T-helper 22 cell (primary cell): ENCODE results near the gene ACTR1A.
"Not testable (repeated sequence)": the region's sequence is repeated elsewhere in the genome, so short reads cannot be mapped to it uniquely, and the experiment has no call there.

Experiments
- DNase-seq: peaks from one replicate; pipeline ENCODE4 v3.0.0-alpha.2; 2020; ENCODE audit warnings: low read depth

Gene ACTR1A

DNA sequence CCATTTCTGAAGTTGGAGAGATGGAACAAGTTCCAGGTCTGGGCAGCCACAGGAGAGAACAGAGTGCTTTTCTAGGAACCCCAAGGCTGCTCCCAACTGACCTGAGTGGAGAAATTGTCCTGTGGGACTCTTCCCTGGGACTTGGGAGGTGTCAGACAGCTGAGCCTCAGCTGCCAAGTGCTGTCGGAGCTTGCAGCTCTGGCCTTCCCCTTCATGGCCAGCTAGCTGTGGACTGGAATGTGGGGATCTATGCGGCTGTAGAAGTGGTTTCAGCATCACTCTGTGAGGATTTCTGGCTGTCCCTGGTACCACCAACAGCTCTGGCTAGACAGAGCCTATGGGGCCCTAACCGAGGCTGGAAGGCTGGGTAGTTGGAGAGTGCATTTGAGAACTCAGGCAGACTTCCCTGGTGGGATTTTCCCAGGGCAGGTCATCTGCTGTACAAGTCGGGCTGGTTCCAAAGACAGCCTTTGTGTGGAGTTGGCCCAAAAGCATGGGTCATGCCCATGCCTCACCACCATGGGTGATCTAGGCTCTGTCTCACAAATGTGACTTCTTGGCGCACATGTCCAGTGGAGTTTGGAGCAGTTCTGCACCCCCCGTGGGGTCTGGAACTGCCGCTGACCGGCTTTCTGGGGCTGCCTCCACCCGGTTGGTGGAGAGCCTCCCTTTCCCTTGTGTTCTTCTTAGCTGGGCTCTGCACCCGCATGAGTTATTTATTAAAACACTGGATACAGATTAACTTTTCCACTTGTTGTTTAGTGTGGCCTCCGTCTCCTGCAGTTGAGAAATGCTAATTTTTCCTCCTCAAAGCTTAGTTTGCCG is 12.2 kb upstream of the ACTR1A start:
- DNase-seq = no peak

DNA sequence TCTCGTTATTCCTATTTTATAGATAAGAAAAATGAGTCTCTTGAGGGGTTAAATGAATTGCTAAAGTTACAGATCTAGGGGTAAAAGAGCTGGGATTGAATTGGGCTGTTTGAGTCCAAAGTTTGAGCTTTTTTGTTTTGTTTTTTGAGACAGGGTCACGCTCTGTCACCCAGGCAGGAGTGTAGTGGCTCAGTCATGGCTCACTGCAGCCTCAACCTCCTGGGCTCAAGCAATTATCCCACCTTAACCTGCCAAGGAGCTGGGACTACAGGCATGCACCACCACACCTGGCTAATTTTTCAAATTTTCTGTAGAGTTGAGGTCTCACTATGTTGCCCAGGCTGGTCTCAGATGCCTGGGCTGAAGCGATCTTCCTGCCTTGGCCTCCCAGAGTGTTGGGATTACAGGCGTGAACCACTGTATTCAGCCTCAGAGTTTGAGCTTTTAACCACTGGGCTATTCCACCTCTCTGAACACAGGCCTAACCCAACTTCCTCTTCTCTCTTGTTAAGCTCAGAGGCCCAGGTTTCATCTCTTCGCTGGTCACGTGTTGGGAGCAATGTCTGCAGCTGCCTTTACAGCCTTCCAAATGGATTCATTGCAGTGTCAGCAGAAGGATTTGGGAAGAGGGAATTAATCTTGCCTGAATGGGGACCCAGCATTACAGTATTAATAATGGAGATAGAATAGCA is 9.2 kb upstream of the ACTR1A start:
- no peak for DNase-seq

DNA sequence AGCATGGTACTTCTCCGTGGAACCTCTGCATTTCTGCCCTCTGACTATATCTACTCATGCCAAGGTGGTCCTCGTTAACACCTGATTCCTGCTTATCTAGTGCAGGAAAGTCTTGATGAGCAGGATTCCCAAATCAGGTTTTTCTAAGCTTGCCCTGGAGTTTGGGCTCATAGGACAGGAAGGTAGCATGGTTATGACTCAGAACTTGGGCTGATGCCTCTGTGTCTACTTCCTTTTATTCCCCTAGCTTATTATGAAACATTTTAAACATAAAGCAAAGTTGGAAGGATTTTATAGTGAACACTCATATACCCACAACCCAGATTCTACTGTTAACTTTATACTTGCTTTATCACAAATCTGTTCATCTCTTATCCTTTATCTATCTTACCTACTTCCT is 6.9 kb upstream of the ACTR1A start:
- DNase-seq = no peak

DNA sequence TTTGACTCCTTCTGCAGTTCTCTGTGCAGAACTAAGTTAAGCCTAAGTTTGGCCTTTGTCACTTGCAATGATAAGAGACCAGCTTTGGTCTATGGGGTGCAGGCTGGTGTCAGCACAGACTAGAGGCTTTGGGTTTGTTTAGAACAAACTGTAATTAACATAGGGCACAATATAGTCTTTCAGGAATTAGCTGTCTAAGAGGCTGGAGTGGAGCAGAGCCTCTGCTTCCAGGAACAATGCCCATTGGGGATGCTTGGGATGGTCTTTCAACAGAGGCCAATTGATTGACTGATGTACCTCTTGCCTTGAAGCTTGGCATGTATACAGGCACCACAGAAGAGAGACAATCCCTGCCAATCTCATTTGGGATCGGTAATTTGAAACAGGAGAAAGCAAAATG is 6.0 kb upstream of the ACTR1A start:
- no peak for DNase-seq

DNA sequence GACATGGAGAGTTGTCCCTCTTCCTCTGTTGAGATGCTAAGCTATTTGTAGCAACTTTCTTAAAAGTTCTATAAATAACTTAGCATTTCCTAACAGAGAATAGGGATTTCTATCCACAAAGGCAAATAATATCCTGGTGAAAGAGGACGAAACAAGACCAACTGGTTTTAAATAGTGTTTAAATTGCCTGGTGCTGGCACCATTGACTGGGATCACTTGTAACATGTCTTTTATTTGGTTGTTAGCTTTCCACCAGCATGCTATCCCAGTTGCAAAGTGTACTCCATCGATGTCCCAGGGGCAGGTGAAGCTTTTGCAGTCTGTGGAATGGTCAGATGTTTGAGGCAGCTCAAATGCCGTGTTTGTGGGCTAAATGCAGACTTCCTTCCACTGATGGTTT is 5.0 kb upstream of the ACTR1A start:
- no peak for DNase-seq

DNA sequence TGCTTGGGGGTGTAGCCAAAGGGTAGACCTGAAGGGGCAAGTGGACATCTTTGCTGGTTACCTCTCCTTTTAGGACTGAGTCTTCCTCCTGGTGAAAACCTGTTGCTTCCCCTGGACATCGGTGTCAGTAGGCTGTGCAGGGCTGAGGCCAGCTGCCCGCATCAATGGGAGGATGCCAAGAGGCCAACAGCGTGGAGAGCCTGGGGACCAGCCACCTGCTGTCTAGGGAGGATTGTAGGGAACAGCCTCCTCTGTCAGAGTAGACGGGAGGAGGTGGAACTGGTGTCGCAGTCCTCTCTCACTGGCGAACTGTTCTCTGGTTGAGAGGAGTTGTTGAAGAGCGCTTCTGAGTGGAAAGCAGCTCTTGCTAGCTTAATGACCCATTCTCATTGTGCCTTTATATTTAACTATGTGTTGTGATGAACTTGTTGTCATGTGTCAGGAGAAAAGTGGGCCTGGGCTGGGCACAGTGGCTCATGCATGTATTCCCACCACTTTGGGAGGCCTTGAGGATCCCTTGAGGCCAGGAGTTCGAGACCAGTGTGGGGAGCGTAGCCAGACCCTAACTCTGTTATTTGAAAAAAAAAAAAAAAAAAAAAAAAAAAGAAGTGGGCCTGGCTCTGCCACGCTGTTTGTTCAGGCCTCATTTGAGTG is 3.1 kb upstream of the ACTR1A start:
- no peak for DNase-seq

DNA sequence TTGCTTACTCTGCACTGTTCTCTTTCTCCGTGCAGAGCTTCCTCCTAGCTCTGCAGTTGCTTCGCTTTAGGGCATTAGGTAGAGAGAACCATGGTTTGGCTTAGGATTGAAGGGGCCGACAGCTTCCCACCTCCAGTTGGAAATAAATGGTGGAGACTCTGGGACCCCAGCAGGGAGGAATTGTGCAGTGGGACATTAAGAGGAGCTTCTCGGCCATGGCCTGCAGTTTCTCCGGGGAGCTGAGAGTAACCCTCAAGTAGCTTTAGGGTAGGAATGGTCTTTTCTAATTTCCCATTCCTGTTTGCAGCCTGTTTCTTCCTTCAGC is 2.4 kb upstream of the ACTR1A start:
- DNase-seq = no peak

DNA sequence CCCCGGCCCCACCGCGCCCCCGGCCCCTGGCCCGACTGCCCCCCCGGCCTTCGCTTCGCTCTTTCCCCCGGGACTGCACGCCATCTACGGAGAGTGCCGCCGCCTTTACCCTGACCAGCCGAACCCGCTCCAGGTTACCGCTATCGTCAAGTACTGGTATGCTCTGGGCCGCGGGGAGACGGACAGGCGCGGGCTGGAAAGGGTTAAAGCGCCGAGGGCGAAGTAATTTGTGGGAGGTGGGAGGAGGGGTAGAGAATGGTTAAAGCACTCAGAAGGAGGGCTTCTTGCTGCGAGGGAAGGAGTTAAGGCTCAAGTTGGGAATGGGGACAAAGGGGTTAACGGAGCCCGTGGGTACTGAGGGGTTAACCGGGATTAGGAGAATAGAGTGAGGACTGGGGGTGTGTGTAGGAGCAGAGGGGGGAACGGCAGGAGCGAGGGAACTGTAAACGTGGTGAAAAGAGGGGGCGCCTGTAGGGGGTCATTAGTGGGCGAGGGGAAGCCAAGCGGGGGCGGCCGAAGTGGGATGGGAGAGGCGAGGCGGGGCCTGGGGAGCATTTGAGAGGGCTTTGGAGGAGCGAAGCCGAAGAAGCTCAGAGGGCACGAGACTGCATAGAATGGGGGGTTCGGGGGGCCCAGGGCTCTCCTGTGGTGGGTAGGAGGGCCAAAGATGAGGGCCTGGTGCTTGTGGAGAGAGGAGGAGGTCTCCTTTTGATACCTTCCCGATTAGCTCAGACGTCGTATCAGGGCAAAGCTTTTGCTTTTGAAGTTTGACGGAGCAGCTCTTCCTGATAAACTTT is 1.9 kb upstream of the ACTR1A start:
- peak; percentile 8 for DNase-seq

DNA sequence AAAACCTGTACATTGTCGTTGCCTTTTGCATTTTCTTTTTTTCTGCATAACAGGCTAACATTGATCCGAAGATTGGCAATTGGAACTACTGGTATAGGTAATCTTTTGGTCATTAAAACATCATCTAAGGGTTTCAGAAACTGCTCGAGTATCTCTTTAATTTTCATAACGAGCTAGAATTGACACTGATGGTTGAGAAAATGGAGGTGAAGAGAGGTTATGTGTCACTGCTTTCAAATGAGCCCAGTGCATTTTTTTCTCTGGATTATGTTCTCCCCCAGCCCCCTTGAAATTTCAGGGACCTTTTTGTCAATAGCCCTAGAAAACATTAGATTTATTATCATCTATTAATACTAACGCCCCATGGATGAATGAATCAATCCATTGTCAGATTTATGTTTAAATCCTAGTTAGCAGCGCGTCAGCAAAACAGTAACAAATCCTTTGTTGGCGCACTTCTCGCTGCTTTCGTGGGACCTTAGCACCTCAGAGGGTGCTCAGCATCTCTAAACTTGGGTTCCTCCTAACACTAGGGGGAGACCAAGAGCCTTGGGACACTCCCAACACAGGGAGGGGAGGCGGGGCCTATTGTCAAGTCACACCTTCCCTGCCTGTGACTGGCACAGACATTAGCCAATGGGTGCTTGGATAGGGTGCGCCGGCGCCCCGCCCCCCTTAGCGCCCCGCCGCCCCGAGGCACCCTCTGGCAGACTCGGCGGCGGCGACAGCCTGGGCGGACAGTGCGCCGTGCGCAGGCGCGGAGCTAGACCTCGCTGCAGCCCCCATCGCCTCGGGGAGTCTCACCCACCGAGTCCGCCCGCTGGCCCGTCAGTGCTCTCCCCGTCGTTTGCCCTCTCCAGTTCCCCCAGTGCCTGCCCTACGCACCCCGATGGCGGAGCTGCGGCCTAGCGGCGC is 1.0 kb upstream of the ACTR1A start, which contains the start of gene SUFU:
Gene SUFU (plus strand): TSS at position 709 of the 915 bp plus-strand sequence. CDS start 181 bp downstream, at position 890.
- peak; percentile 98 for DNase-seq

DNA sequence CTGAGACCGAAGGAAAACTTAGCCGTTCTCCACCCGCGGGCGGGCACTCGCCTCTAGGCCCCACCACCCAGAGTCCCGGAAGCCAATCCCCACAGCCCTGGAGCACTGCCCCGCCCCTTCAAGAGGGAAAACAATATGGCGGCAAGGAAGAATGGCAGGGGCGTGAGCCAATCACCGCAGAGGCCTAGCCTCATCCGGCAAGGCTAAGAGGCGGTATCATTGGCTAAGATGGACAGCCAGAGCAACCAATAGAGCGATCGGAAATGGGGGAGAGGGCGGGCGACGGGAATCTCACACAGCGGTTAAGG is 529 bp downstream of the ACTR1A start:
- DNase-seq = peak; percentile 99

DNA sequence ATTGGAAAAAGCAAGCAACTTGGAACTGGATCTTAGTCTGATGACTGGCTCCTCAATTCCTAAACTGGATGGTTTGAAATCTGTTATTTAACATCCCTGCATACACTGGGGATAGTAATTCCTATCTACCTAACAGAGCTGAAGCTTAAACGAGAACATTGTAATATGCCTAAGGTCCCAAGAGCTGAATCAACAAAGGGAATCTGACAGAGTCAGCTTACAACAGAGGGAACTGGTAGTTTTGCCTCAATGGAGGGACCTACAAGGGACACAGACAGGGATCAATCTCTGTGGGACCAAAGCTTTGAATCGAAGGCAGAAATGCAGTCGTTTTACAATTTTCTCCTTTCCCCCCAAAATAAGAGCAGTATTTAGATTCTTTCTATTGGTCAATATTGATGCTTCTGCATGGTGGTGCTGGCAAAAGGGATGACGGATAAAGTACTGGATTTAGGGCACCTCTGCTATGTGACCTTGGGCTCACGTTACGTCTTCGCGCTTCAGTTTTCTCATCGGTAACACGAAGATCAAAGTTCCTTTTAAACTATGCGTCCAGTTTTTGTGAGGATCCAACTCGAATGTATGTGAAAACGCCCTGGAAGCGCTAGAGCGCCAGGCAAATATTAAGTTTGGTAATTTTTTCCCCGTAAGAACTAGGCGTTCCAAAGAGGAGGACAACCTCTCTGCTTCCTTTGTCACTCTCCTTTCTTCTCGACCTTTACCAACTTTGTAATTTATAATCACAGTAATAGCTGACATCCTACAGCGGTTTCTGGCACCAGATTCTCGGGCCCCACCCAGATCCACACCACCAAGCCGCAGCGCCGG is 1.1 kb downstream of the ACTR1A start:
- no peak for DNase-seq

DNA sequence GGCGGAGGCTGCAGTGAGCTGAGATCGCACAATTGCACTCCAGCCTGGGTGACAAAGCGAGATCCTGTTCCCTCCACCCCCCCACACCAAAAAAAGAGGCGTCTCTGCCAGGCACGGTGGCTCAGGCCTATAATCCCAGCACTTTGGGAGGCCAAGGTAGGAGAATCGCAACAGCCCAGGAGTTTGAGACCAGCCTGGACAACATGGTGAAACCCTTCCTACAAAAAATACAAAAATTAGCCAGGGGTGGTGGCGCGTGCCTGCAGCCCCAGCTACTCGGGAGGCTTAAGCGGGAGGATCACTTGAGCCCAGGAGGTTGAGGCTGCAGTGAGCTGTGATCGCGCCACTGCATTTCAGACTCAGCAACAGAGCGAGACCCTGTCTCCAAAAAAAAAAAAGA is 1.8 kb downstream of the ACTR1A start:
- DNase-seq = not testable (repeated sequence)

DNA sequence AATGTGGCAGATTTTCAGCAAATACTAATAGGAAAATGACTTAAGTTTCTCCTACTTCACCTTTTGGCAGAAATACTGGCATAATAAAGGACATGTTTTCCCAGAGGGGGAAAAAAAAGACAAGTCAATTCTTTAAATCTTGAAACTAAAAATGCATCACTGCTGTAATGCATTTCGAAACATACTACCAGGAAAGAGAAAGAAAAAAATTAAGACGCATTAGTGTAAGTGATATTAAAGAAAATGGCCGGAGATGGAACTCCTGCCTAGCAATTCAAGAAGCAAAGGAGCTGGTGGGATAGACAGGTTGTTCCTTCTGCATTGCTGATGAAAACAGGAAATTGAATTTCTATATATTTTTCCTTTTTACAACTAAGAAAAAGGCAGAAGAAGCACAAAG is 3.2 kb downstream of the ACTR1A start:
- DNase-seq = no peak

DNA sequence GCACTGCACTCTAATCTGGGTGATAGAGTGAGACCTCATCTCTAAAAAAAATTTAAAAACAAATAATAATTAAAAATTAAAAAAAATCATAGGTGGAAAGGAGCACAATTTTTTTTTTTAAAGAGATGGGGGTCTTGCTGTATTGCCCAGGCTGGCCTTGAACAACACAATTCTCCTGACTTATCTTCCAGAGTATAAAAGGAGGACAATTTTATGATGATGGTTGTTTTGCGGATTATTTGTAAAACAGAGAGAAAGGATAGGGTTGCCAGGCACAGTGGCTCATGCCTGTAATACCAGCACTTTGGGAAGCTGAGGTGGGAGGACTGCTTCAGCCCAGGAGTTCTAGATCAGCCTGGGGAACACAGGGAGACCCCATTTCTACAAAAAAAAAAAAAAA is 5.0 kb downstream of the ACTR1A start:
- no peak for DNase-seq

DNA sequence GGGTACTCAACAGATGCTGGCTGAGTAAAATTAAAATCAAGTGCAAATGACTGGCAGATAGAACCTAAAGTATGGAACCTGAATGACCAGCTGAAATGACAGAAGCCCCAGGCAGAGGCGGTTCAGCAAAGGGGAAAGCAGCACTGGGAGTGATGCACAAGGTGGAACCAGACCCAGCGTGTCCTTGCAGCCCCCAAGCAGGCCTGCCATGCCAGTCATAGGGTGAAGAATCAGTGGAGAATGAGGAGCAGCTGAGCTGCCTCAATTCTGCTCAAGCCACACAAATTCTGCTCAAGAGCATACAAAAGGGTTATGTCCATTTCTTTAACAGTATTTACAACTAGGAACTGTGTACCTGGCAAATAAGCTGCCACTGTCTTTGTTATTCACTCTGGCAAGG is 8.7 kb downstream of the ACTR1A start:
- DNase-seq = no peak

DNA sequence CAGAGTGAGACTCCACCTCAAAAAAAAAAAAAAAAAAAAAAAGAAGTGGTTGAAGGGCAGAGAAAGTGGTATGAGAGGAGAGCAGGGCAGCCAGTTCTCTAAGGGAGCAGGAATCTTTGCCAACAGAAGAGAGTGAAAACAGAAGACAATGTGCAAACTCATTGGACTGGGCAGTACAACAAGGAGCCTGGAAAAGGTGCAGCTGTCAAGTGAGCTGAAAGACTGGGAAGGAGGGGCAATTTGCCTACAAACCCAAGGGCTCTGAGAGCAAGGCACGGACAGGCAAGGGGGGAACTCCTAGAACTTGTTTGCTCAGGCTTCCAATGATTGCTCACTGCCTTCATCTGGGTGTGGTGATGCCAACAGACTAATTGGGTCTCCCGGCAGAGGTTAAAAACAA is 9.5 kb downstream of the ACTR1A start:
- no peak for DNase-seq

DNA sequence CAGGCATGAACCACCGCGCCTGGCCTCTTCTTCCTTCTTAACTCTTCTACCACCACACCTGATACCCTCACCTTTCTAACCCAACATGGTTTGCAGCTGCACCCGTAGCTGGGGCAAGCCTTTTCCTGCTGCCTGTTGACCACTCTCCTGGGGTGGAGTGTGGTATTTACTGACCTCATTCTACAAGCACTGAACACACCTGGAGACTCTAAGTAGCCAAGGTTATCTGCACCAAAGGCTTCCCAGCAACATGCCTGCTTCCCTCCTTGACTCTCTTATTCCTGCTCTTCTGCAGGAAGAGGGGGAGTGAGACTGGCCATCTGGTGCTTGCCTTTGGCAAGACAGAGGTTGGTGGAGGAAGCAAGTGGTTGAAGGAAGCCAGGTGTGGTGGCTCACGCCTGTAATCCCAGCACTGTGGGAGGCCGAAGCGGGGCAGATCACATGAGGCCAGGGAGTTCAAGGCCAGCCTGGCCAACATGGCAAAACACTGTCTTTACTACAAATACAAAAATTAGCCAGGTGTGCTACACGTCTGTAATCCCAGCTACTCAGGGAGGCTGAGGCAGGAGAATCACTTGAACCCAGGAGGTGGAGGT is 10.1 kb downstream of the ACTR1A start:
- no peak for DNase-seq

DNA sequence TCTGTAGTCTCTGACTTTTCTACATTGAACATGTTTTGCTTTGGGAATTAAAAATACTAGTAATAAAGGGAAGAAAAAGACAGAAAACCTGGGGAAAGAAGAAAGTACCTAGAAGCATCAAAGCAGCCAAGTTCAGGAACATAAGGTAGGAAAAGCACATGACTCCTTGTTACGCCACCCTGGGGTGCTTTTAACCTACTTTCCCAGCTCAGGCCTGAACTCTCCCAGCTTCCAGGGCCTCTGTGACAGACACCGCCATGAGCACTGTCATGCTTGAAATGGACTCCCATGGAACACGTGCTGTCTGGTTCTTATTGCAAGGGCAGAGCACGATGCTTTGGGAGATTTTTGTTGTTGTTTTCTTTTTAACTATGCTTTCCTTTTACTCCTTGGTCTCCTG is 11.4 kb downstream of the ACTR1A start:
- no peak for DNase-seq

DNA sequence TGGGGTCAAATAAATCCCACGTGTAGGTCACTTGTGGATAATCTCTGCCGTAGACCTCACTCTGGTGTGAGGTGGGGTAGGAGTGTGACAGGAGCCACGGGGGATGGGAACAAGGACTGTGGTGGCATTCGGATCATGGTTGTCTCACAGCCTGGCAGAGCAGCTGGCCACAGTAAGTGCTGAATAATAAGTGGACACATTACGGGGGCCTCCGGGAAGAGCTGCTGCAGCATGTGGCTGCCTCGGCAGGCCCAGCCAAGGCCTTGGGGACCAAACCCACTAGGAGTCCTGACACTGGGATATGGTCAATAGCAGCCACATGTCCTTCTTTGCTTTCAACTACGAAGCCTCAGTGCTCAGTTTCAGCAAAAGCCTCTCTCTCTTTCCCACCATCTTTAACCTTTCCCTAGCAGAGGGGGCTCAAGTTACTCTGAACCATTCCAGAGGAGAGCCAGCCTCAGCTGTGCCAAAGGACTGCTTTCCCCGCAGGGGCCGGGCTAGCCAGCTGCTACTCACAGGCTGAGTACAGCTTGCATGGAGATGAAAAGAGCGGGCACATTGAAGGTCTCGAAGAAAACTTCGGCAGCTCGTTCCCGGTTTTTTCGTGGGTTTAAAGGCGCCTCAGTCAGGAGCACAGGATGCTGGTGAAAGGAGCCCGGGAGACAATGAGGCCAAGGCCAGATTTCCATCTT is 17.3 kb downstream of the ACTR1A start:
- DNase-seq = no peak

DNA sequence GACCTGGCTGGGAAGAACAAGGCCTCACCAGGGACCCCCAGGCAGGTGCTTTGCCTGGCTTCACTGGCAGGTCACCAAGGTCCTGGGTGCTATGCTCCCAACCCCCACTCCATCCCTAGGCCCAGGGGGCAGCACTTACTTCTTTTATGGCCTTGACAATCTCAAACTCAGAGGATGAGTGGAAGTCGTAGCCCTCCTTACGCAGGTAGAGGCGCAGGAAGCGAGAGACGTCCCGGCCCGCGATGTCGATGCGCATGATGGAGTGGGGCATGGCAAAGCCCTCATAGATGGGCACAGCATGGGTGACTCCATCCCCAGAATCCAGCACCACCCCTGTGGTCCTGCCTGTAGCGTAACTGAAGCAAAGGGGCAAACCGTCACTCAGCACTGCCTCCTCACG is 18.5 kb downstream of the ACTR1A start:
- no peak for DNase-seq
